ENCODE data around the gene IMPA2.

Gene IMPA2

GRCh38 chr18:12038639-12039539 is 57.6 kb downstream of the IMPA2 start:
- POLR2A ChIA-PET = interaction anchor here (0.6 kb wide), 1 partner anchor 233 kb away, joined by 4 read pairs; no protein-coding TSS in a partner anchor
- Histone ChIP-seq H3K36me3 (ENCODE audit: control insufficient read depth in 2 of 2, insufficient read depth in 1 of 2, low read length in 2 of 2) (no peaks in the 10 kb centered on the region), H3K27ac (ENCODE audit: extremely low read depth, low read depth, low read length) (no peak overlapping the region; the same call in 1 of the 2 replicates), H3K9me3 (ENCODE audit: control insufficient read depth, insufficient read depth, low read depth, low read length) (no peaks in the 10 kb centered on the region), H3K4me3 (ENCODE audit: low read depth, low read length) (peak overlapping the region; percentile 52), H3K4me1 (ENCODE audit: control insufficient read depth, insufficient read depth, low read length) (no peaks in the 10 kb centered on the region; the same call in 1 of the 2 replicates)
- CTCF ChIA-PET = interaction anchor here (0.5 to 6.0 kb wide), 61 partner anchors 9 to 798 kb away, joined by 3 to 64 read pairs (median 4); partner anchors contain the start of genes CHMP1B and IMPA2
- TF ChIP-seq ZNF214 (tag by site-specific recombination; IDR thresholded peaks at IDR 0.05; ENCODE audit: borderline replicate concordance) = no peak
- TF ChIP-seq, protein P1, sequence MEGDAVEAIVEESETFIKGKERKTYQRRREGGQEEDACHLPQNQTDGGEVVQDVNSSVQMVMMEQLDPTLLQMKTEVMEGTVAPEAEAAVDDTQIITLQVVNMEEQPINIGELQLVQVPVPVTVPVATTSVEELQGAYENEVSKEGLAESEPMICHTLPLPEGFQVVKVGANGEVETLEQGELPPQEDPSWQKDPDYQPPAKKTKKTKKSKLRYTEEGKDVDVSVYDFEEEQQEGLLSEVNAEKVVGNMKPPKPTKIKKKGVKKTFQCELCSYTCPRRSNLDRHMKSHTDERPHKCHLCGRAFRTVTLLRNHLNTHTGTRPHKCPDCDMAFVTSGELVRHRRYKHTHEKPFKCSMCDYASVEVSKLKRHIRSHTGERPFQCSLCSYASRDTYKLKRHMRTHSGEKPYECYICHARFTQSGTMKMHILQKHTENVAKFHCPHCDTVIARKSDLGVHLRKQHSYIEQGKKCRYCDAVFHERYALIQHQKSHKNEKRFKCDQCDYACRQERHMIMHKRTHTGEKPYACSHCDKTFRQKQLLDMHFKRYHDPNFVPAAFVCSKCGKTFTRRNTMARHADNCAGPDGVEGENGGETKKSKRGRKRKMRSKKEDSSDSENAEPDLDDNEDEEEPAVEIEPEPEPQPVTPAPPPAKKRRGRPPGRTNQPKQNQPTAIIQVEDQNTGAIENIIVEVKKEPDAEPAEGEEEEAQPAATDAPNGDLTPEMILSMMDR (tag by site-specific recombination; IDR thresholded peaks at IDR 0.05) = peak; percentile 99
- TF ChIP-seq BCL11A (tag by site-specific recombination; IDR thresholded peaks at IDR 0.05; ENCODE audit: low read depth) = no peak
- TF ChIP-seq ZNF221 (tag by site-specific recombination; IDR thresholded peaks at IDR 0.05; ENCODE audit: borderline replicate concordance) = no peak
- no peak for TF ChIP-seq ZNF792 (tag by site-specific recombination; IDR thresholded peaks at IDR 0.05)
- TF ChIP-seq ZNF785 (tag by site-specific recombination; IDR thresholded peaks at IDR 0.05) = no peak
- TF ChIP-seq GLI4 (tag by site-specific recombination; IDR thresholded peaks at IDR 0.05) = no peak
- no peak for TF ChIP-seq ZBTB21 (tag by site-specific recombination; IDR thresholded peaks at IDR 0.05)
- TF ChIP-seq ZNF571 (tag by site-specific recombination; IDR thresholded peaks at IDR 0.05) = no peak
- no peak for TF ChIP-seq ZNF621 (tag by site-specific recombination; IDR thresholded peaks at IDR 0.05)
- TF ChIP-seq ZNF311 (tag by site-specific recombination; IDR thresholded peaks at IDR 0.05; ENCODE audit: borderline replicate concordance) = no peak
- no peak for TF ChIP-seq ZNF701 (tag by site-specific recombination; IDR thresholded peaks at IDR 0.05)
- TF ChIP-seq, protein P2, sequence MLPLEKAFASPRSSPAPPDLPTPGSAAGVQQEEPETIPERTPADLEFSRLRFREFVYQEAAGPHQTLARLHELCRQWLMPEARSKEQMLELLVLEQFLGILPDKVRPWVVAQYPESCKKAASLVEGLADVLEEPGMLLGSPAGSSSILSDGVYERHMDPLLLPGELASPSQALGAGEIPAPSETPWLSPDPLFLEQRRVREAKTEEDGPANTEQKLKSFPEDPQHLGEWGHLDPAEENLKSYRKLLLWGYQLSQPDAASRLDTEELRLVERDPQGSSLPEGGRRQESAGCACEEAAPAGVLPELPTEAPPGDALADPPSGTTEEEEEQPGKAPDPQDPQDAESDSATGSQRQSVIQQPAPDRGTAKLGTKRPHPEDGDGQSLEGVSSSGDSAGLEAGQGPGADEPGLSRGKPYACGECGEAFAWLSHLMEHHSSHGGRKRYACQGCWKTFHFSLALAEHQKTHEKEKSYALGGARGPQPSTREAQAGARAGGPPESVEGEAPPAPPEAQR (tag by site-specific recombination; IDR thresholded peaks at IDR 0.05) = no peak
- TF ChIP-seq ZNF791 (tag by site-specific recombination; IDR thresholded peaks at IDR 0.05) = no peak
- no peak for TF ChIP-seq ZNF513 (tag by site-specific recombination; IDR thresholded peaks at IDR 0.05)
- no peak for TF ChIP-seq ZNF768 (tag by site-specific recombination; IDR thresholded peaks at IDR 0.05)
- TF ChIP-seq ZNF416 (tag by site-specific recombination; IDR thresholded peaks at IDR 0.05) = no peak
- no peak; the same call in 1 of the 2 replicates for TF ChIP-seq GLIS1 (tag by site-specific recombination; IDR thresholded peaks at IDR 0.05)
- no peak for TF ChIP-seq ZNF37A (tag by site-specific recombination; IDR thresholded peaks at IDR 0.05)
- peak; percentile 95 for TF ChIP-seq ZBTB8A (tag by site-specific recombination; IDR thresholded peaks at IDR 0.05)
- TF ChIP-seq ZNF660 (tag by site-specific recombination; IDR thresholded peaks at IDR 0.05) = peak; percentile 45; the same call in 1 of the 2 replicates
- TF ChIP-seq ZNF174 (tag by site-specific recombination; IDR thresholded peaks at IDR 0.05) = no peak
- no peak for TF ChIP-seq TCF7L2 (IDR thresholded peaks at IDR 0.05; ENCODE audit: borderline replicate concordance, low read depth, low read length)
- TF ChIP-seq ZNF24 (tag by site-specific recombination; IDR thresholded peaks at IDR 0.05) = no peak
- TF ChIP-seq YY1 (tag by site-specific recombination; IDR thresholded peaks at IDR 0.05) = no peak
- no peak for TF ChIP-seq ZNF211 (tag by site-specific recombination; IDR thresholded peaks at IDR 0.05; ENCODE audit: low read depth)
- TF ChIP-seq HOXC10 (CRISPR knock-in tag; IDR thresholded peaks at IDR 0.05) = no peak
- no peak for TF ChIP-seq ZNF274 (IDR thresholded peaks at IDR 0.05; ENCODE audit: low read length)
- TF ChIP-seq ZNF274 (tag by site-specific recombination; IDR thresholded peaks at IDR 0.05; ENCODE audit: borderline replicate concordance) = no peak
- TF ChIP-seq ZNF155 (tag by site-specific recombination; IDR thresholded peaks at IDR 0.05) = no peak
- peak; percentile 91 for TF ChIP-seq ZFP37 (tag by site-specific recombination; IDR thresholded peaks at IDR 0.05)
- TF ChIP-seq ZSCAN23 (tag by site-specific recombination; IDR thresholded peaks at IDR 0.05) = no peak
- no peak for TF ChIP-seq ZFP41 (tag by site-specific recombination; IDR thresholded peaks at IDR 0.05; ENCODE audit: borderline replicate concordance)
- no peak for TF ChIP-seq ZNF585B (tag by site-specific recombination; IDR thresholded peaks at IDR 0.05)
- TF ChIP-seq RBAK (tag by site-specific recombination; IDR thresholded peaks at IDR 0.05) = no peak
- no peak for TF ChIP-seq ZNF830 (tag by site-specific recombination; IDR thresholded peaks at IDR 0.05; ENCODE audit: low read depth)
- no peak for TF ChIP-seq ZNF626 (tag by site-specific recombination; IDR thresholded peaks at IDR 0.05)

All from HEK293 (cell line).